SK-N-DZ (cell line): ENCODE results near the gene PSME3IP1.
"Not testable (repeated sequence)": the region's sequence is repeated elsewhere in the genome, so short reads cannot be mapped to it uniquely, and the experiment has no call there.

Experiments
- DNase-seq: peaks from one replicate; pipeline ENCODE4 v3.0.0-alpha.2; 2015; ENCODE audit warnings: low spot score

The PSME3IP1 gene

GRCh38 chr16:57200321-57200720 is 14.5 kb upstream of the PSME3IP1 start:
- DNase-seq = not testable (repeated sequence)

- peak; percentile 95 for DNase-seq
Observed at GRCh38 chr16:57196753-57197152, 10.9 kb upstream of the PSME3IP1 start.

DNA sequence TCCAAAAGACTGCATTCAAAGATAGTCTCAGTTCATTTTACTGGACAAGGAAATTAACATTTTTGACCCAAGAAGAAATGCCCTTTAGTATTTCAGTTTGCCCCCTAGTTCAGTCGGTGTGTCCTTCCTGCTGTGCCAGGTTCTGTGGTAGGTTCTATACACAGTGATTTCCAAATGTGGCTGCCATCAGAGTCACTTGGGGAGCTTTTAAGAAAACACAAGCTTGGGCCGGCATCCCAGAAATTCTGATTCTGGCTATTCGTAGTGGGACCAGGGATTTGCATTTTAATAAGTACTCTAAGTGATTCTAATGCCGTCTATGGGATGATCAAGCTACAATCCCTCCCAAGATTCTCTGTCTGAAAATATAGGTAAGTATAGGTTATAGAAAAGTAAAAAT is 10.4 kb upstream of the PSME3IP1 start:
- DNase-seq = no peak

DNA sequence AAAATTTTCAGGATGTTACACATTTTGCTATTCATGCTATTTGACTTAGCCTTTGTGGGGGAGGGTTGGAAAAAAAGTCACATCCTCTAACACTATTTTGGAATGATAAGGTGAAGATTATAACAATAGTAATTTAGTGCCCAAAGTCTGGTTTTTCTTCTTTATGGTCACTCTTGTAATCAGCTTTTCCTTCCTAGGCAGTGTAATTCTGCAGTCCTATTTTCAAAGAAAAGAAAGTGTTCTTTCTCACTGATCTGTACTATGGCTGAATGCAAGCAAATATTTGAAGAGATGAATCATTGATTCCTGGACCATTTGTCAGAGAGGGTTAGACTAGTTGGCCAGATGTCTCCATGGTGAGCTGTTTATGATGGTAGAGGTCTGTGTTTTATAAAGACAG is 8.7 kb upstream of the PSME3IP1 start:
- DNase-seq = peak; percentile 26

GRCh38 chr16:57192720-57193486 is 7.1 kb upstream of the PSME3IP1 start:
- no peak for DNase-seq

- no peak for DNase-seq
Observed at GRCh38 chr16:57192146-57192545, 6.3 kb upstream of the PSME3IP1 start.

DNA sequence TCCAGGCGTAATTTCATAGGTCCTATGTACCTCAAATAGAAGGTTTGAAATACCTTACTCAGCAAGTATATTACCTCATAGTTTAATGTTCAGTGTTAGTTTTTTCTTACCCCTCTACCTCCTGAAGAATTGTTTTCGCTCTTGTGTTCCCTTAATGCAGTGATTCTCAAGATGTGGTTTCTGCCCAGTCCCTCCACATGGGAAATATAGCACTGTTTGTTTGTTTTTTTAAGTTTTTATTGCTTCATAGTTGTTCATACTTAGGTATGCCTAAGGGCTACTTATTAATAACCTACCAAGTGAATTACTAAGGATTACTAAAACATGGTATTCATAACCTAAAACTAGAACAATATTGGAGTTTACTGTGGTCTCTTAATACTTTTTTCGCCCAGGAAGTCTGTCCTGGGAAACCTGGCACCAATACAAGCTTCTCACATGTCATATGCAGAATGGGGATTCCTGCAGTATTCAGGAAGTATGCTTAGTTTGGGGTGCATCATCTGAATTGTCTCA is 5.3 kb upstream of the PSME3IP1 start:
- no peak for DNase-seq

DNA sequence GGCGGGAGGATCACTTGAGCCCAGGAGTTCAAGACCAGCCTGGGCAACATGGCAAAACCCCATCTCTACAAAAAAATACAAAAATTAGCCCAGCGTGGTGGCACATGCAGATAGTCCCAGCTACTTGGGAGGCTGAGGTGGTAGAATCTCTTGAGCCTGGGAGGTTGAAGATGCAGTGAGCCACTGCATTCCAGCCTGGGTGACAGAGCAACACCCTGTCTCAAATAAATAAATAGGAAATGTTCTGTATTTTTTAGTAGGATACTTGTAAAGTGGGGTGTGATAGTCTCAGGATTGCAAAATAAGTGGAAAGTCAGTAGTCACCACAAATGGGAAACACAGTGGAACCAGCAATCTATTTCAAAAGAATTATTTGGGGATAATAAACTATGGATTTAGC is 4.3 kb upstream of the PSME3IP1 start:
- DNase-seq = no peak

- DNase-seq = not testable (repeated sequence)
Observed at GRCh38 chr16:57189527-57189926, 3.7 kb upstream of the PSME3IP1 start.

DNA sequence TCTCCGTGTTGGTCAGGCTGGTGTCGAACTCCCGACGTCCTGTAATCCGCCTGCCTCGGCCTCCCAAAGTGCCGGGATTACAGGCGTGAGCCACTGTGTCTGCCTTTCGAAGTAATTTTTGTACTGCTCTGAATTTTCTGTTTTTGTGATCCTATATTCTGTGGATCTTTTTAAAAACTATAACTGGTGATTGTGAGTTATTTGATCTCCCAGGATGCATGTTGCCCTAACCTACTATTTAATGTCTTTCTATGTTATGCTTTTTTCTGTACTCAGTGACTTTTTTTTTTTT is 2.8 kb upstream of the PSME3IP1 start:
- DNase-seq = no peak

- DNase-seq = not testable (repeated sequence)
Observed at GRCh38 chr16:57187902-57188710, 2.3 kb upstream of the PSME3IP1 start.

GRCh38 chr16:57186872-57187854 is 1.3 kb upstream of the PSME3IP1 start:
- peak; percentile 46 for DNase-seq

GRCh38 chr16:57185446-57185944 is 344 bp downstream of the PSME3IP1 start:
- no peak for DNase-seq

DNA sequence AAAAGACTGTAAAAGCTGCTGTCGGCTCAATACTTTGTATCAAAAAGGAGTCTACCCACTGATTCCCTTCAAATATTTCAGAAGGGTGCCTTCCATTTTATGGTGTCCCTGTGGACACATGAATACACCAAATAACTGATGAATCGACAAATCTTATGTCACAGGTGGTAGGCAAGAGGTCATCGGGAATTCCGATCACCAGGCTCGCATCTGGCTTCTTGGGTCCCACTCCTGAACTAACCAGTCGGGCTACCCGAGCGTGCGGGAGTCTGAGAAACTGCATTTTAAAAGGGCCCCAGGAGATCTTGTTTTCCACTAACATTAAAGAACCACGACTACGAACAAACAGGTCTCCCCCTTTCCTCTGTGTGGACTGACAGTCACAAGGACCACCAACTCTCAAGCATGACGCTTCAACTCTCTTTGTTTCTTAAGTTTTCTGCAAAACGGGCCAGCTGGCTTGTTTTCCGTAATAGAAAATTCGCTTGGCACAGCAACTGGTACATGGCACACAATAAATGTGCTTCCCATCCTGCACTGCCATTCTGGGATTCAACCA is 873 bp downstream of the PSME3IP1 start:
- no peak for DNase-seq

DNA sequence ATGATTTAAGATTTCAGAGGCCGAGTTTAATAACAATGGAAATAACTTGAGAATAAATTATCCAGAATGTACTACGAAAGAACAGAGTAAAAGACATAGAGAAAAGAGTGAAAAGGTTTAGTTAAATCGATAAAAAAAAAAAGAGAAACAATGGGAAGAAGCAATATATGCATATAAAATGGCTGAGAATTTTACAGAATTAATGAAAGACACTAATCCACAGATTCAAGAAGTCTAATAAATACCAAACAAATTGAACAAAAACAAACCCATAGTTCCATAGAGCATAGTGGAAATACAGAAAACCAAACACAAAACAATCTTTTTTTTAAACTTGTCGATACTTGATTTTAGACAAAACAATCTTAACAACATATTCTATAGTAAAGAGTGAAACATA is 1.7 kb downstream of the PSME3IP1 start:
- DNase-seq = no peak

DNA sequence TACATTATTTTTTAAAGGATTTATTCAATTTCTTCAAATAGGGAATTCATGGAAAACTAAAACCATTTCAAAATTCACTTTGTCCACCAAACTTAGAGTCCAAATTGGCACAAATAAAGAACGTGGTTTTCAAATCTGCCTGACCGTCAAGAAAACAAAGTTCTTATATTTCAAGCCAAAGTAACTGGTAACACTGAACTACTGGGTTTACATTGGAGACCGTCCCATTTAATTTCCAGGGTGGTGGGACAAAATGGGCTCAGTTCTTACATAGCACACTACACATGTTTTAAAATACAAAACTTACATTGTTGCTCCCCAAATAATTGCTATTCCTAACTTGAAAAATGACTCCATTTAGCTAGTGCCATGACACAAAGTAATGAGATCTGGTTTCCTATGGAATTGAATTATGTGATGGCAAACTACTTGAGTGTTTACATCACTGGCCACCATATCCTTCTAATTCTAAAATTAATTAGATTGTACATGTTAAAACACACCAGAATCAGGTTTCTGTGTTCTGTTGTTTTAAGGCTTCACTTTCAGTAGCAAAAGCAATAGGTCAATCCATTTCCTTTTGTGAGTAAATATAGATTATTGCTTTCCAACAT is 6.5 kb downstream of the PSME3IP1 start:
- peak; percentile 86 for DNase-seq

DNA sequence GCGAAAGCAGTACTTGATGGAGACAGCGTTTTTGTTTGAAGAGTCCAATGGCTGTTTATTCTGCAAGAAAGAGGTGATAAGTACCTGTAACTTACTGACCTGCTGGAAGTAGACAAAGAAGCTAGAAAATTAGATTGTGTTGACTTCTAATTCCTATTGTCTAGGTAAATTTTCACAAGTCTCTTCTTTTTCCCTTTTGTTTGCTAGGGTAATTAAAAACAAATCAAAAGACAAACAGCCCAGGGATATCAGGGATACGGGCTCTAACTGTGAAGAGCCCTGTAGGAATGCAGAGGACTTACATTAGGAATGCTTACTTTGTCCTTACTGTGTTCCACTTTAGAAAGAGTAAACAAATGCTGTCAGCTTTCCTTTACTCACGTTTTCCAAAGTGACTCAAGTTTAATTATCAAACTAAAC is 7.0 kb downstream of the PSME3IP1 start:
- no peak for DNase-seq

DNA sequence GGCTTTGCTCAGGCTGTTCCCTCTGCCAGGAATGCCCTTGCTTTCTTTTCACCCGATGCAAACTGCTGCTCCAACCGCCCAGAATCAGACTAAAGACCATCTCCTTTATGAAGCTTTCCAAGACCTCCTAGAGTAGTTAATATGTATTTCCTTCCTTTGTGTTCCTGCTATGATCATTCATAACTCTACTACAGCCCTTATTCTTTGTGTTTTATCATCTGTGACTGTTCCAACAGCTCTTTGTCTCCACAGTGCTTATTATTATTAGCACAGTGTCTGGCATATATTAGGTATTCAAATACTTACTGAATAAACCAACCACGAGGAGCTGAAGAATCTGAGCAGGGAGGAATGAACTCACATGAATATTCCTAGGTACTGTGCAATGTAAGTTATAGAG is 7.6 kb downstream of the PSME3IP1 start:
- DNase-seq = no peak

DNA sequence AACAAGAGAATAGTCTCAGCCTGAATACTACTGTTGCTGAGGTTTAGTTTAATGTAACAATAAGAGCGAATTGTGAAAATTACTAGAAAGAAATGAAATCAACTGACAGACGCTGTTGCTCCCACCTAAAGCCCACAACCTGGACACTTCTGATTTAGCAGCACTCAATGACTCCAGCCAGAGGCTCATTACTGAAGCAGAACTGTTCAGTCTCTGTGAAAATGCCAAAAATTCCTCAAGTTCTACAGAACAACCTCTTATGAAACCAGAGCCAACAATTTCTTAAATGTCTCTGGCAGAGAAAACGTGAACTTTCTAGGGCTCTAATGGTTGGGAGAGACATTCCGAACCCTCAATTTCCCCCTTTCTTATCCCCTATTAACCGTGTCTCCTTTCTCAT is 9.9 kb downstream of the PSME3IP1 start:
- DNase-seq = no peak

GRCh38 chr16:57172721-57173290 is 13.0 kb downstream of the PSME3IP1 start:
- no peak for DNase-seq
